OCI-LY1 (cell line): Measurements from ENCODE around the gene GTF2E1.

Source experiments
- H2AFZ ChIP-seq: fragments of 200-600 bp; sonication (generic), shearing (Covaris generic); 2 replicates; pipeline ENCODE4 v1.6.0; 2014; ENCODE audit warnings: antibody characterized with exemption, mild to moderate bottlenecking, low read length
- H3F3A ChIP-seq: fragments of 200-600 bp; sonication (generic), shearing (Covaris generic); 2 replicates; pipeline ENCODE4 v1.6.0; 2014; ENCODE audit warnings: mild to moderate bottlenecking, antibody characterized with exemption, low read length, moderate library complexity; ENCODE audit not compliant: insufficient read depth
- H3K27ac ChIP-seq: fragments of 200-600 bp; sonication (generic); 2 replicates; pipeline ENCODE4 v1.5.1; 2014; ENCODE audit warnings: low read length, mixed run types, mild to moderate bottlenecking, low read depth; ENCODE audit not compliant: poor library complexity, severe bottlenecking
- H3K27me3 ChIP-seq: fragments of 200-600 bp; sonication (generic); 2 replicates; pipeline ENCODE4 v1.6.0; 2014; ENCODE audit warnings: antibody characterized with exemption, mild to moderate bottlenecking, low read length, moderate library complexity; ENCODE audit not compliant: insufficient read depth
- H3K36me3 ChIP-seq: fragments of 200-600 bp; sonication (generic); 2 replicates; pipeline ENCODE4 v1.6.1; 2014; ENCODE audit warnings: mild to moderate bottlenecking, antibody characterized with exemption, low read length, moderate library complexity, mixed read lengths; ENCODE audit not compliant: insufficient read depth
- H3K4me1 ChIP-seq: fragments of 200-600 bp; sonication (generic); 2 replicates; pipeline ENCODE4 v1.5.1; 2014; ENCODE audit warnings: mild to moderate bottlenecking, low read length, moderate library complexity; ENCODE audit not compliant: insufficient read depth, severe bottlenecking
- H3K4me2 ChIP-seq: fragments of 200-600 bp; sonication (generic), shearing (Covaris generic); 2 replicates; pipeline ENCODE4 v1.6.1; 2014; ENCODE audit warnings: low read length
- H3K4me3 ChIP-seq: fragments of 200-600 bp; sonication (generic); 2 replicates; pipeline ENCODE4 v1.5.1; 2014; ENCODE audit warnings: low read length, low read depth, mild to moderate bottlenecking, mixed read lengths; ENCODE audit not compliant: poor library complexity, severe bottlenecking
- H3K79me2 ChIP-seq: fragments of 200-600 bp; shearing (Covaris generic); 2 replicates; pipeline ENCODE4 v1.6.1; 2016; ENCODE audit warnings: mixed run types, low read length, mixed read lengths; ENCODE audit not compliant: insufficient read depth
- H3K9ac ChIP-seq: fragments of 200-600 bp; sonication (generic), shearing (Covaris generic); 2 replicates; pipeline ENCODE4 v1.6.1; 2014; ENCODE audit warnings: mild to moderate bottlenecking, low read length, mixed read lengths
- H3K9me2 ChIP-seq: fragments of 200-600 bp; sonication (generic), shearing (Covaris generic); 2 replicates; pipeline ENCODE4 v1.6.1; 2014; ENCODE audit warnings: low read depth, mild to moderate bottlenecking, low read length, mixed read lengths
- H3K9me3 ChIP-seq: fragments of 200-600 bp; shearing (Covaris generic); 2 replicates; pipeline ENCODE4 v1.6.1; 2014; ENCODE audit warnings: low read length, mixed read lengths
- H4K20me1 ChIP-seq: fragments of 200-600 bp; sonication (generic), shearing (Covaris generic); 2 replicates; pipeline ENCODE4 v1.6.0; 2016; ENCODE audit warnings: mild to moderate bottlenecking, low read length; ENCODE audit not compliant: insufficient read depth
- EZH2 ChIP-seq: fragments of 200-600 bp; sonication (generic), shearing (Covaris generic); IDR thresholded peaks from 2 replicates; pipeline ENCODE4 v1.8.0; 2017; ENCODE audit warnings: borderline replicate concordance, mixed run types, mild to moderate bottlenecking, antibody characterized with exemption, low read length, moderate library complexity, mixed read lengths
- TF ChIP-seq, protein P1 (sequence below): fragments of 200-600 bp; sonication (generic), shearing (Covaris generic); IDR thresholded peaks from 2 replicates; pipeline ENCODE4 v1.5.1; 2017; ENCODE audit warnings: mild to moderate bottlenecking, antibody characterized with exemption, low read length, moderate library complexity, mixed read lengths

The GTF2E1 gene

DNA sequence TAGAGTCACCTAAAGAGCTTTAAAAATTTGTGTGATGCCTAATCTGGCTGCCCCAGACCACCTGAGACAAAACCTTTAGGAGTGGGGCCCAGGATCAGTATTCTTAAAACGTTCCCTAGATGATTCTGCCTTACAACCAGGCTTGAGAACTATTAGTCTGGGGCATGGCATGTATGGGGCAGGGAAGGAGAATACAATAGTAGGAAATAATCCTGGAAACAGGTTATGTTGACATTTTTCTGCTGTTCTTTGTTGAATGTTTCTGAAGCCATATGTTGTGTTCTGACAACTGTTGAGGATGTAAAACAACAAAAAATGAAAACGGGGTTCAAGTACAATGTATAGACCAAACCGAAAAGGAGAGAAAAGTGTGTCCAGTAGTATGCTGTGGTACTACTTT lies 2.9 kb downstream of the GTF2E1 start:
- Histone ChIP-seq H3K4me3 (no peak overlapping the region), H3K4me2 (no peak overlapping the region), H3K9ac (no peak overlapping the region), H4K20me1 (no peaks in the 10 kb centered on the region), H3K36me3 (peaks cover 11% of the 10 kb centered on the region), H3F3A (no peaks in the 10 kb centered on the region), H3K9me3 (no peaks in the 10 kb centered on the region), H3K27me3 (no peaks in the 10 kb centered on the region), H3K27ac (no peak overlapping the region), H3K9me2 (no peaks in the 10 kb centered on the region), H2AFZ (no peak overlapping the region), H3K4me1 (peaks cover 21% of the 10 kb centered on the region), H3K79me2 (peaks cover 52% of the 10 kb centered on the region)
- TF ChIP-seq, protein P1, sequence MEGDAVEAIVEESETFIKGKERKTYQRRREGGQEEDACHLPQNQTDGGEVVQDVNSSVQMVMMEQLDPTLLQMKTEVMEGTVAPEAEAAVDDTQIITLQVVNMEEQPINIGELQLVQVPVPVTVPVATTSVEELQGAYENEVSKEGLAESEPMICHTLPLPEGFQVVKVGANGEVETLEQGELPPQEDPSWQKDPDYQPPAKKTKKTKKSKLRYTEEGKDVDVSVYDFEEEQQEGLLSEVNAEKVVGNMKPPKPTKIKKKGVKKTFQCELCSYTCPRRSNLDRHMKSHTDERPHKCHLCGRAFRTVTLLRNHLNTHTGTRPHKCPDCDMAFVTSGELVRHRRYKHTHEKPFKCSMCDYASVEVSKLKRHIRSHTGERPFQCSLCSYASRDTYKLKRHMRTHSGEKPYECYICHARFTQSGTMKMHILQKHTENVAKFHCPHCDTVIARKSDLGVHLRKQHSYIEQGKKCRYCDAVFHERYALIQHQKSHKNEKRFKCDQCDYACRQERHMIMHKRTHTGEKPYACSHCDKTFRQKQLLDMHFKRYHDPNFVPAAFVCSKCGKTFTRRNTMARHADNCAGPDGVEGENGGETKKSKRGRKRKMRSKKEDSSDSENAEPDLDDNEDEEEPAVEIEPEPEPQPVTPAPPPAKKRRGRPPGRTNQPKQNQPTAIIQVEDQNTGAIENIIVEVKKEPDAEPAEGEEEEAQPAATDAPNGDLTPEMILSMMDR: no peak
- TF ChIP-seq EZH2: no peak

DNA sequence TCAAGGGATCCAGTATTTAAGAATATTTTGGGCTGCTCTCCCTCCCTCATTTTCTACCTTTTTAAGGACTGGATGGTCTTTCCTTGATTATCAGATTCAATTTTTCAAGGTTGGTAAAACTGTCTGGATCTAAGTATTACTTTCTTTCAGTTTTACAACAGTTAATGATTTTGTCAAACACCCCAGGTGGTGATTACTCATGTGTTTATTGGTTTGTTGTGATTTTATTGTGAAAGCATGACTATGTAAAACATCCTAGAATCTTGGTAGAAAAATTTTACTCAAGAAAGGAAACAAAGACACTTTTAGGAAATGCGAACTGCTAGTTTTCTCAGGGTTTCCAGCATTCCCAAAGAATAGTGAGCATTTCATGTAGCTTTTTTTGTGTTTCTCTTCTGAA lies 7.3 kb downstream of the GTF2E1 start:
- Histone ChIP-seq H3K27ac (no peak overlapping the region), H2AFZ (no peak overlapping the region), H3K36me3 (peaks cover 50% of the 10 kb centered on the region), H3K4me3 (no peak overlapping the region), H3K9ac (no peak overlapping the region), H3K79me2 (peaks cover 42% of the 10 kb centered on the region), H4K20me1 (no peaks in the 10 kb centered on the region), H3K4me2 (no peak overlapping the region), H3F3A (no peaks in the 10 kb centered on the region), H3K9me3 (no peaks in the 10 kb centered on the region), H3K27me3 (no peaks in the 10 kb centered on the region), H3K9me2 (no peaks in the 10 kb centered on the region), H3K4me1 (no peaks in the 10 kb centered on the region)
- TF ChIP-seq, protein P1: no peak
- TF ChIP-seq EZH2: no peak

DNA sequence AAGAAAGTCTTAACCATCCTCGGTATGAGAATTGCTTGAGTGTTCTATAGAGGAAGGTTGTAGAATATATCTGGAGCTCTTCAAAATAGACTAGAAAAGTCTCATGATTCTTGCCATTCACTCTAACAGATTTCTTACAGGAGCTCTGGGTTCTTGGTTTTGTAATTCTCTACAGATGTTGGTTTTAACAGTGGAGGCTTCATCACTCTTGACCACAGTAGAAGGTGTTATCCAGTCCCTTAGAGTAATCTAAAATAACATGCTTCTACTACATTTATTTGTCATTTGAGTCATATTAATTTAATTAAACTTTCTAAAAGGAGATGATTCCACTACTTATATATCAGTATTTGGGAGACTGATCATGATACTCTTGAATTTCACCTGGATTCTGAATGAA lies 9.7 kb downstream of the GTF2E1 start:
- Histone ChIP-seq H3F3A (no peaks in the 10 kb centered on the region), H3K27me3 (no peaks in the 10 kb centered on the region), H2AFZ (no peak overlapping the region), H3K4me2 (no peak overlapping the region), H3K9me3 (no peaks in the 10 kb centered on the region), H4K20me1 (no peaks in the 10 kb centered on the region), H3K79me2 (peaks cover 35% of the 10 kb centered on the region; the same call in 1 of the 2 replicates), H3K9me2 (no peaks in the 10 kb centered on the region), H3K27ac (no peak overlapping the region), H3K4me1 (no peaks in the 10 kb centered on the region), H3K4me3 (no peak overlapping the region), H3K9ac (no peak overlapping the region), H3K36me3 (peaks cover 56% of the 10 kb centered on the region)
- no peak for TF ChIP-seq EZH2
- TF ChIP-seq, protein P1: no peak
